HFFc6 (cell line): ENCODE data around the gene RTN4RL1. TPM values are rescaled to one million over a fixed set of nuclear protein-coding genes. Genes with fewer than 3 reads are reported as not detected.

Experiments used
- DNase-seq: peaks from one replicate; pipeline ENCODE4 v3.0.0-alpha.2; 2018
- H3K27ac Mint-ChIP-seq: 2 replicates; pipeline ENCODE4 v1.8.0; 2020; ENCODE audit warnings: mild to moderate bottlenecking, mixed read lengths
- H3K27me3 Mint-ChIP-seq: 2 replicates; pipeline ENCODE4 v1.8.0; 2021; ENCODE audit warnings: mild to moderate bottlenecking, moderate library complexity, mixed read lengths; ENCODE audit not compliant: insufficient read depth
- H3K36me3 Mint-ChIP-seq: 2 replicates; pipeline ENCODE4 v1.8.0; 2021; ENCODE audit warnings: low read depth, mixed read lengths
- H3K4me1 Mint-ChIP-seq: 2 replicates; pipeline ENCODE4 v1.8.0; 2020; ENCODE audit warnings: low read depth, mixed read lengths
- H3K4me3 Mint-ChIP-seq: 2 replicates; pipeline ENCODE4 v1.8.0; 2020; ENCODE audit warnings: mild to moderate bottlenecking, moderate library complexity, mixed read lengths
- H3K9me3 Mint-ChIP-seq: 2 replicates; pipeline ENCODE4 v1.8.0; 2020; ENCODE audit warnings: mild to moderate bottlenecking, mixed read lengths
- CTCF ChIP-seq: fragments of 200-600 bp; sonication (generic); IDR thresholded peaks from 2 replicates; pipeline ENCODE4 v1.5.0; 2021; ENCODE audit warnings: antibody characterized with exemption, mild to moderate bottlenecking
- total RNA-seq, 6 experiments: library from RNA; stranded (reverse); fragmentation: NEBNext Ultra II Directional; extraction: Animal tissue kit (Norgen Biotek cat#: 25700); gene quantifications; 2 replicates in 1 of 6; 3 replicates in 5 of 6; pipeline ENCODE4 v1.2.3, GENCODE V29; 2021

Gene RTN4RL1
- total RNA-seq, 6 experiments from 2014 or later = 0.33 to 0.60 (median 0.39) TPM

GRCh38 chr17:1915889-1916288 lies 109.2 kb downstream of the RTN4RL1 start:
- H3K4me3 Mint-ChIP-seq = no peak overlapping the region
- no peaks in the 10 kb centered on the region for H3K9me3 Mint-ChIP-seq
- H3K27me3 Mint-ChIP-seq = peaks cover 59% of the 10 kb centered on the region

GRCh38 chr17:1914661-1915083 lies 110.5 kb downstream of the RTN4RL1 start:
- no peak overlapping the region for H3K27ac Mint-ChIP-seq
- DNase-seq = no peak
- peaks cover 58% of the 10 kb centered on the region for H3K27me3 Mint-ChIP-seq
- H3K9me3 Mint-ChIP-seq = no peaks in the 10 kb centered on the region
- no peaks in the 10 kb centered on the region for H3K36me3 Mint-ChIP-seq
- no peak for TF ChIP-seq CTCF
- no peaks in the 10 kb centered on the region for H3K4me1 Mint-ChIP-seq
- H3K4me3 Mint-ChIP-seq = no peak overlapping the region

More at GRCh38 chr17:1915889-1916288, 109.2 kb downstream of the RTN4RL1 start:
- H3K27ac Mint-ChIP-seq = no peak overlapping the region
- H3K36me3 Mint-ChIP-seq = no peaks in the 10 kb centered on the region
- no peak for DNase-seq
- no peak for TF ChIP-seq CTCF
- H3K4me1 Mint-ChIP-seq = no peaks in the 10 kb centered on the region

GRCh38 chr17:1913702-1914101 lies 111.4 kb downstream of the RTN4RL1 start:
- Mint-ChIP-seq H3K27me3 (peaks cover 54% of the 10 kb centered on the region), H3K4me1 (no peaks in the 10 kb centered on the region), H3K36me3 (no peaks in the 10 kb centered on the region), H3K9me3 (no peaks in the 10 kb centered on the region), H3K4me3 (no peak overlapping the region), H3K27ac (no peak overlapping the region)
- no peak for DNase-seq
- TF ChIP-seq CTCF = no peak

GRCh38 chr17:1912146-1912545 lies 113.0 kb downstream of the RTN4RL1 start:
- H3K4me1 Mint-ChIP-seq = no peaks in the 10 kb centered on the region; the same call in 1 of the 2 replicates
- no peak for DNase-seq
- peaks cover 55% of the 10 kb centered on the region for H3K27me3 Mint-ChIP-seq
- TF ChIP-seq CTCF = no peak
- no peak overlapping the region for H3K27ac Mint-ChIP-seq
- H3K36me3 Mint-ChIP-seq = no peaks in the 10 kb centered on the region
- no peak overlapping the region for H3K4me3 Mint-ChIP-seq
- H3K9me3 Mint-ChIP-seq = no peaks in the 10 kb centered on the region

DNA sequence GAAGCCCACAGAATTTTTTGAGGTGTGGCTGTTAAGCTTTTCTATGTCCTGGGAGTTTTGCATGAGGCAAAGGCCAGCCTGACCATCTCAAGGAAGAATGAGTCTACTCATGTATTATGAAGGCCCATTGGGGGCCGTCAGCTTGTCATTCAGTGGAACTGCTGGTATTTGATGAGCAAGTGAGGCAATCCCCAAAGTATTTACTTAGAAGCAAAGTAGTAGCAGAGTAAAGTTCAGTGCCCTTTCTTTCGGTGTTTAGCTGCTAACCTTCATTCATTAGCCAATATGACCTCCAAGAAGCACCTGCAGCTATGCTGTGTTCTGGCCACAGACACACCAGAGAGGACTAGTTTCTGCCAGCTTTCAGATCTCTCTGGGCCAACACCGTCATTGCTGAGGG lies 115.1 kb downstream of the RTN4RL1 start:
- Mint-ChIP-seq H3K27ac (no peak overlapping the region), H3K4me3 (no peak overlapping the region), H3K4me1 (peaks cover 12% of the 10 kb centered on the region; the same call in 1 of the 2 replicates), H3K9me3 (no peaks in the 10 kb centered on the region), H3K27me3 (peaks cover 44% of the 10 kb centered on the region), H3K36me3 (no peaks in the 10 kb centered on the region)
- no peak for DNase-seq
- TF ChIP-seq CTCF = no peak
